HG03432 (cell line): ENCODE data around the gene DEF6.

ENCODE experiments used
- ATAC-seq: cut with Tn5 transposase; IDR thresholded peaks from one replicate; pipeline ENCODE4 v1.9.1; 2021; ENCODE audit warnings: mild to moderate bottlenecking, moderate library complexity; ENCODE audit not compliant: unreplicated experiment

The DEF6 gene

DNA sequence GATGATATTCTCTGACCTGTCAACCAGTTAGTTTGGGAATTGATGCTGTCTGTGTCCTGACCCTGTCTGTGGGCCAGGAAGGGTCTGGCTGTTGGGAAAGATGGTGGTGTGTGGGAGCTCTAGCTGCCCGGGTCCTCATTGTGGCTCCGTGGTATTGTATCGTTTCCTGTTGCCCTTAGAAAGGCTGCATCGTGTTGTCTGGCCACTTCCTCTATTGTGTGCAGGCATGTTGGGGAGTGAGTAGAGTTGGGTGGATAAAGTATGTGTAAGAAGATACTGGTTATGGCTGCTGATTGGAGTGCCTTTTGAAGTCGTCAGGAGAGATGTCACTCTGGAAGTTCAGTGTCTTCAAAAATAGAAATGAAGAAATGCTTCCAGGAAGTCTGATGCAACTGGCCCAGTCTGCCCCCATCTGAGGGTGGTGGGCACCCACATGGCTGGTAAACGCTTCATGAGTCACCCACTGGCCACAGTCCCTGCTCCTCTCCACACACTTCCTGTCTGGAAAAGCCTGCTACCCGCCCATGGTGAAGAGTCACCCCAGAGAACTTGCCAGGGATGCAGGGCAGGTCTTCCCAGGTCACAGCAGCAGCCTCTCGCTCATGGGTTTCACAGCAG is 72.6 kb downstream of the DEF6 start:
- peak; percentile 55 for ATAC-seq

DNA sequence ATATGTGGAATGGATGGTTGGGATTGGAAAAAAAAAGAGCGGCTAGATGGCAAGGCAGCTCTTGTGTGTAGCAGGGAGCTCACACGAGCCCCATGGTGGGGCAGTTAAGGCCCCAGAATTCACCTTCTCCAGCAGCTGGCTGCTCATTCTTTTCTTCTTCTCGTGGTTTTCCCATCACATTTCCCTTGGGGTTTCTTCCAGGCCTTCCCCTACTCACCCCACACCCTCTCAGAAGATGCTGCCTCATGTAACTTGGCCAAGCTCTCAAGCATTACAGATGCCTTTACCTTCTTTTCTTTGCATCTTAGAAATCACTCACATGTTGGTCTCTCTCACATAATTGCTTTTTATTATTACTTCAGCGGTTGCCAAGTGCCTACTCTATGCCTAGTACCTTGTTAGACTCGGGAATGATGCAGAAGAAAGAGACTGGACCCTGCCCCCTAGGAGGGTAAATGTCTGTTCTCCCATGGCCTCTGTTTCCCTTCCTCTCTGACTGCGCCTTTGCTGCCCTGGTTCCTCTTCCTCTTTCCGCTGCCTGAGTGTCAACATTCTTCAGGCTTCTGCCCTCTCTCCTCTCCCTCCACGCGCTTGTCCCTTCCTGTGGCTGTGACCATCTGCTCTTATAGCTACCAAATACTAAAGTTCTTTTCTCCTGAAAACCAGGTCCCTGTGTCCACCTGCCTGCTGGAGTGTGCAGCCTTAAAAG is 73.3 kb downstream of the DEF6 start:
- peak; percentile 38 for ATAC-seq
